GM19452 (cell line): Measurements from ENCODE around the gene GADD45GIP1.
"Not testable (repeated sequence)": the region's sequence is repeated elsewhere in the genome, so short reads cannot be mapped to it uniquely, and the experiment has no call there.

Source experiments
- ATAC-seq: cut with Tn5 transposase; IDR thresholded peaks from one replicate; pipeline ENCODE4 v1.9.1; 2021; ENCODE audit not compliant: unreplicated experiment

Gene GADD45GIP1

GRCh38 chr19:12990431-12990830, 33.4 kb upstream of the GADD45GIP1 start:
- no peak for ATAC-seq

GRCh38 chr19:12987781-12988180, 30.8 kb upstream of the GADD45GIP1 start:
- ATAC-seq: no peak

- ATAC-seq: no peak
These were observed 30.2 kb upstream of the GADD45GIP1 start for GRCh38 chr19:12987190-12987589.

- no peak for ATAC-seq
These were observed 29.7 kb upstream of the GADD45GIP1 start for GRCh38 chr19:12986726-12987125.

GRCh38 chr19:12985049-12985776, 28.2 kb upstream of the GADD45GIP1 start:
- no peak for ATAC-seq

GRCh38 chr19:12984683-12985048, 27.6 kb upstream of the GADD45GIP1 start:
- no peak for ATAC-seq

- ATAC-seq: no peak
These were observed 27.2 kb upstream of the GADD45GIP1 start for GRCh38 chr19:12984143-12984627.

GRCh38 chr19:12983542-12984142, 26.6 kb upstream of the GADD45GIP1 start:
- no peak for ATAC-seq

- no peak for ATAC-seq
These were observed 26.1 kb upstream of the GADD45GIP1 start for GRCh38 chr19:12983091-12983490.

GRCh38 chr19:12982648-12983047, 25.6 kb upstream of the GADD45GIP1 start:
- no peak for ATAC-seq

- no peak for ATAC-seq
These were observed 23.0 kb upstream of the GADD45GIP1 start for GRCh38 chr19:12979974-12980373.

GRCh38 chr19:12976109-12976508, 19.1 kb upstream of the GADD45GIP1 start:
- ATAC-seq: not testable (repeated sequence)

GRCh38 chr19:12975221-12975741, 18.3 kb upstream of the GADD45GIP1 start:
- ATAC-seq: no peak

GRCh38 chr19:12974301-12975220, 17.5 kb upstream of the GADD45GIP1 start:
- no peak for ATAC-seq

GRCh38 chr19:12973236-12973635, 16.2 kb upstream of the GADD45GIP1 start:
- no peak for ATAC-seq

GRCh38 chr19:12970070-12970820, 13.2 kb upstream of the GADD45GIP1 start:
- no peak for ATAC-seq

- ATAC-seq: no peak
These were observed 12.4 kb upstream of the GADD45GIP1 start, which contains the start of gene DAND5 for GRCh38 chr19:12969292-12969988. TSS of gene DAND5 (plus strand) at chr19:12969576. CDS start at chr19:12969661, 85 bp downstream.

GRCh38 chr19:12967907-12968306, 10.9 kb upstream of the GADD45GIP1 start:
- no peak for ATAC-seq

GRCh38 chr19:12965812-12966135, 8.8 kb upstream of the GADD45GIP1 start:
- ATAC-seq: no peak
